Heart left ventricle (tissue), 13 donors: ENCODE measurements around the gene ALCAM.

ENCODE experiments used
- POLR2A ChIP-seq, 2 donors: fragments of 450-650 bp; IDR thresholded peaks; one replicate each; pipeline ENCODE4 v1.6.1; 2017; ENCODE audit warnings: antibody characterized with exemption in 2 of 2, mild to moderate bottlenecking in 2 of 2, moderate library complexity in 2 of 2
- TF ChIP-seq, protein P1 (sequence below), 12 donors: fragments of 200-600 bp; sonication (generic) in 4 of 12; IDR thresholded peaks; one replicate each; pipeline versions ENCODE4 v1.5.0 to v1.8.0; 2018 to 2022; ENCODE audit warnings: antibody characterized with exemption in 12 of 12, mild to moderate bottlenecking in 5 of 12
- donor health status: ischemic (EF 13 %, LVEDD 7.1; RV severe dilation, severe dysfunction).
- donor health status: DM: no; HTN: yes; CAD: no.
- donor health status: DM: no; HTN: no; CAD: no.
- donor health status: ischemic (EF 25% LVEDD 6.9; RV normal size, moderate dysfunction).
- donor health status: ischemic (EF 25% LVEDD 5.7; RV mildly dilated, moderate dysfunction).
- donor health status: ischemic (EF 35%, LVEDD 5.7; RV mildly dilated, moderate dysfunction).
- donor health status: nonischemic (EF 11% LVEDD 7.7; RV severe dilation, severe dysfunction).
- donor health status: DM: yes; HTN: yes; CAD: no.
- donor health status: PGD.
- donor health status: ischemic (EF 29% LVEDD 5.4; RV normal size, mild dysfunction).
- donor health status: nonischemic (EF 23%, LVEDD 6.1; RV moderate dilation, normal function).

DNA sequence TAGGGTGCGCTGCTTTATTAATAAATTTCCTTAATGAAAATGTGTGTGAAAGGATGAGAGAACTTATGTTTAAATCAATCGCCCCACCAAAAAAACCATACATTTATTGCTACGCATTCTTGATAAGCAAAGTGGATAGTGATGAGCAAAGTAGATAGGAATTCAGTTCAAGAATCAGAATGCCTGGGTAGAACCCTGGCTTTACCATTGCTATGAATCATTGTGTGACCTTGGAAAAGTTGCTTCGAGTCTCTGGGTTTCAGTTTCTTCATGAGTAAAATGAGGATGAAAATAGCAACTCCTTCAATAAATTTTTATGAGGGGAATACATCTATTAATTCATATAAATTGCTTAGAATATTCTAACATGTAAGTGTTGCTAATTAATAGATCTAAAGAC, 2.6 kb upstream of the ALCAM start:
- TF ChIP-seq, protein P1, sequence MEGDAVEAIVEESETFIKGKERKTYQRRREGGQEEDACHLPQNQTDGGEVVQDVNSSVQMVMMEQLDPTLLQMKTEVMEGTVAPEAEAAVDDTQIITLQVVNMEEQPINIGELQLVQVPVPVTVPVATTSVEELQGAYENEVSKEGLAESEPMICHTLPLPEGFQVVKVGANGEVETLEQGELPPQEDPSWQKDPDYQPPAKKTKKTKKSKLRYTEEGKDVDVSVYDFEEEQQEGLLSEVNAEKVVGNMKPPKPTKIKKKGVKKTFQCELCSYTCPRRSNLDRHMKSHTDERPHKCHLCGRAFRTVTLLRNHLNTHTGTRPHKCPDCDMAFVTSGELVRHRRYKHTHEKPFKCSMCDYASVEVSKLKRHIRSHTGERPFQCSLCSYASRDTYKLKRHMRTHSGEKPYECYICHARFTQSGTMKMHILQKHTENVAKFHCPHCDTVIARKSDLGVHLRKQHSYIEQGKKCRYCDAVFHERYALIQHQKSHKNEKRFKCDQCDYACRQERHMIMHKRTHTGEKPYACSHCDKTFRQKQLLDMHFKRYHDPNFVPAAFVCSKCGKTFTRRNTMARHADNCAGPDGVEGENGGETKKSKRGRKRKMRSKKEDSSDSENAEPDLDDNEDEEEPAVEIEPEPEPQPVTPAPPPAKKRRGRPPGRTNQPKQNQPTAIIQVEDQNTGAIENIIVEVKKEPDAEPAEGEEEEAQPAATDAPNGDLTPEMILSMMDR (IDR thresholded peaks at IDR 0.05): no peak
- TF ChIP-seq POLR2A (IDR thresholded peaks at IDR 0.05): no peak
